PC-3 (cell line): ENCODE results near the gene TMEM54. TPM values are rescaled to one million over a fixed set of nuclear protein-coding genes. Genes with fewer than 3 reads are reported as not detected.

Experiments used
- ATAC-seq: fragments of 200-7000 bp; cut with Tn5 transposase; 2 replicates; pipeline ENCODE4 v1.9.1; 2020; ENCODE audit warnings: mild to moderate bottlenecking, moderate library complexity
- BruUV-seq: library from RNA; stranded (reverse); fragments of 400-500 nt; replicated peaks from 2 replicates; lab custom pipeline; 2021; lab: Mats Ljungman, UMichigan
- CTCF ChIA-PET: fragments of 300-600 bp; sonication (Branson Sonifier 250); formaldehyde crosslinking; loops from one replicate; lab custom pipeline; 2022; ENCODE audit warnings: antibody characterized with exemption; lab: Charles Lee
- POLR2A ChIA-PET: fragments of 300-600 bp; sonication (Branson Sonifier 250); formaldehyde crosslinking; loops from one replicate; lab custom pipeline; 2022; ENCODE audit warnings: antibody characterized with exemption; ENCODE audit not compliant: unreplicated experiment; lab: Charles Lee
- DNase-seq: peaks from one replicate; pipeline ENCODE4 v3.0.0-alpha.2; 2015
- H2AFZ ChIP-seq: fragments of 300-600 bp; sonication (generic); 2 replicates; pipeline ENCODE4 v1.6.0; 2016; ENCODE audit warnings: antibody characterized with exemption, low read length
- H3F3A ChIP-seq: fragments of 300-600 bp; sonication (generic); one replicate; pipeline ENCODE4 v1.6.0; 2017; ENCODE audit warnings: antibody characterized with exemption, low read length, control low read depth, mild to moderate bottlenecking; ENCODE audit not compliant: unreplicated experiment
- H3K27ac ChIP-seq: fragments of 300-600 bp; sonication (generic); 2 replicates; pipeline ENCODE4 v1.5.1; 2016; ENCODE audit warnings: mild to moderate bottlenecking, low read length
- H3K27me3 ChIP-seq: fragments of 300-600 bp; sonication (generic); 2 replicates; pipeline ENCODE4 v1.6.1; 2016; ENCODE audit warnings: low read length, mixed read lengths
- H3K36me3 ChIP-seq: fragments of 300-600 bp; sonication (generic); 2 replicates; pipeline ENCODE4 v1.6.1; 2016; ENCODE audit warnings: low read depth, mixed run types, low read length, mixed read lengths
- H3K4me1 ChIP-seq: fragments of 300-600 bp; sonication (generic); 2 replicates; pipeline ENCODE4 v1.5.1; 2016; ENCODE audit warnings: low read length; ENCODE audit not compliant: insufficient read depth
- H3K4me2 ChIP-seq: fragments of 300-600 bp; sonication (generic); 2 replicates; pipeline ENCODE4 v1.6.0; 2016; ENCODE audit warnings: low read length
- H3K4me3 ChIP-seq: fragments of 300-600 bp; sonication (generic); 2 replicates; pipeline ENCODE4 v1.5.1; 2016; ENCODE audit warnings: mild to moderate bottlenecking, low read length, mixed read lengths
- H3K79me2 ChIP-seq: fragments of 300-600 bp; sonication (generic); 2 replicates; pipeline ENCODE4 v1.6.1; 2017; ENCODE audit warnings: low read length, mixed read lengths
- H3K9ac ChIP-seq: fragments of 300-600 bp; sonication (generic); 2 replicates; pipeline ENCODE4 v1.6.0; 2016; ENCODE audit warnings: mild to moderate bottlenecking, low read length
- H3K9me2 ChIP-seq: fragments of 300-600 bp; sonication (generic); replicated peaks from 2 replicates; pipeline ENCODE4 v1.6.1; 2016; ENCODE audit warnings: mixed run types, low read length, mixed read lengths
- H3K9me3 ChIP-seq: fragments of 300-600 bp; sonication (generic); 2 replicates; pipeline ENCODE4 v1.6.1; 2016; ENCODE audit warnings: low read length, mixed read lengths
- H4K20me1 ChIP-seq: fragments of 300-600 bp; sonication (generic); 2 replicates; pipeline ENCODE4 v1.6.1; 2016; ENCODE audit warnings: low read length, mixed read lengths
- EZH2 ChIP-seq: fragments of 300-600 bp; sonication (generic); IDR thresholded peaks from one replicate; pipeline ENCODE4 v1.6.1; 2017; ENCODE audit warnings: antibody characterized with exemption, mild to moderate bottlenecking, low read length; ENCODE audit not compliant: unreplicated experiment
- EZH2phosphoT487 ChIP-seq: fragments of 300-600 bp; sonication (generic); IDR thresholded peaks from 2 replicates; pipeline ENCODE4 v1.6.1; 2018; ENCODE audit warnings: mild to moderate bottlenecking, antibody characterized with exemption, low read length, borderline replicate concordance
- intact Hi-C: fragments of 100-400 bp; cut with micrococcal nuclease; formaldehyde crosslinking; loops from 2 replicates; pipeline ENCODE4 v1.9.0; 2023
- total RNA-seq: library from RNA; depleted of rRNA; stranded (reverse); fragments of >200 nt; gene quantifications from 2 replicates; pipeline ENCODE4 v1.2.3, GENCODE V29; 2014
- TF ChIP-seq, protein P1 (sequence below): fragments of 300-600 bp; sonication (generic); conservative IDR thresholded peaks from 2 replicates; pipeline ENCODE4 v1.5.1; 2017; ENCODE audit warnings: antibody characterized with exemption, low read depth, mild to moderate bottlenecking, low read length

Gene TMEM54
- total RNA-seq, 1 experiment from 2014 or later, result 175 TPM

- CTCF ChIA-PET, result no interaction called here
- no peak overlapping the region for H3K9ac ChIP-seq
- no peaks in the 10 kb centered on the region for H3K9me3 ChIP-seq
- H3K79me2 ChIP-seq, result no peaks in the 10 kb centered on the region
- H2AFZ ChIP-seq, result no peak overlapping the region
- H3K4me2 ChIP-seq, result no peak overlapping the region
- BruUV-seq, result no TSS peak
- H3K4me3 ChIP-seq, result no peak overlapping the region
- H3K27ac ChIP-seq, result no peak overlapping the region
- POLR2A ChIA-PET, result no interaction called here
- H4K20me1 ChIP-seq, result no peaks in the 10 kb centered on the region
- no peak for DNase-seq
- intact Hi-C loops, result no loop called here
- TF ChIP-seq EZH2, result no peak
- no peak for TF ChIP-seq EZH2phosphoT487
- H3F3A ChIP-seq, result no peaks in the 10 kb centered on the region
- no peaks in the 10 kb centered on the region for H3K9me2 ChIP-seq
- no peaks in the 10 kb centered on the region for H3K27me3 ChIP-seq
- no peaks in the 10 kb centered on the region for H3K36me3 ChIP-seq
- no peak for ATAC-seq
- H3K4me1 ChIP-seq, result no peaks in the 10 kb centered on the region
Observed at GRCh38 chr1:32861904-32862695, 39.1 kb downstream of the TMEM54 start.

- no peaks in the 10 kb centered on the region for H3K9me2 ChIP-seq
- H3K4me2 ChIP-seq, result no peak overlapping the region
- peaks cover 4% of the 10 kb centered on the region; the same call in 1 of the 2 replicates for H3K36me3 ChIP-seq
- DNase-seq, result no peak
- H3K27me3 ChIP-seq, result no peaks in the 10 kb centered on the region
- ATAC-seq, result no peak
- no peak overlapping the region for H2AFZ ChIP-seq
- H3K79me2 ChIP-seq, result no peaks in the 10 kb centered on the region
- H4K20me1 ChIP-seq, result no peaks in the 10 kb centered on the region
- POLR2A ChIA-PET, result no interaction called here
- TF ChIP-seq EZH2 (no peak), EZH2phosphoT487 (no peak)
- TF ChIP-seq, protein P1, sequence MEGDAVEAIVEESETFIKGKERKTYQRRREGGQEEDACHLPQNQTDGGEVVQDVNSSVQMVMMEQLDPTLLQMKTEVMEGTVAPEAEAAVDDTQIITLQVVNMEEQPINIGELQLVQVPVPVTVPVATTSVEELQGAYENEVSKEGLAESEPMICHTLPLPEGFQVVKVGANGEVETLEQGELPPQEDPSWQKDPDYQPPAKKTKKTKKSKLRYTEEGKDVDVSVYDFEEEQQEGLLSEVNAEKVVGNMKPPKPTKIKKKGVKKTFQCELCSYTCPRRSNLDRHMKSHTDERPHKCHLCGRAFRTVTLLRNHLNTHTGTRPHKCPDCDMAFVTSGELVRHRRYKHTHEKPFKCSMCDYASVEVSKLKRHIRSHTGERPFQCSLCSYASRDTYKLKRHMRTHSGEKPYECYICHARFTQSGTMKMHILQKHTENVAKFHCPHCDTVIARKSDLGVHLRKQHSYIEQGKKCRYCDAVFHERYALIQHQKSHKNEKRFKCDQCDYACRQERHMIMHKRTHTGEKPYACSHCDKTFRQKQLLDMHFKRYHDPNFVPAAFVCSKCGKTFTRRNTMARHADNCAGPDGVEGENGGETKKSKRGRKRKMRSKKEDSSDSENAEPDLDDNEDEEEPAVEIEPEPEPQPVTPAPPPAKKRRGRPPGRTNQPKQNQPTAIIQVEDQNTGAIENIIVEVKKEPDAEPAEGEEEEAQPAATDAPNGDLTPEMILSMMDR, result no peak
- intact Hi-C loops, result no loop called here
- no TSS peak for BruUV-seq
- H3K9me3 ChIP-seq, result no peaks in the 10 kb centered on the region
- no peaks in the 10 kb centered on the region for H3F3A ChIP-seq
- no peak overlapping the region for H3K27ac ChIP-seq
- H3K9ac ChIP-seq, result no peak overlapping the region
- H3K4me1 ChIP-seq, result no peaks in the 10 kb centered on the region
- H3K4me3 ChIP-seq, result no peak overlapping the region
- CTCF ChIA-PET, result no interaction called here
Observed at GRCh38 chr1:32860566-32860965, 40.6 kb downstream of the TMEM54 start.

DNA sequence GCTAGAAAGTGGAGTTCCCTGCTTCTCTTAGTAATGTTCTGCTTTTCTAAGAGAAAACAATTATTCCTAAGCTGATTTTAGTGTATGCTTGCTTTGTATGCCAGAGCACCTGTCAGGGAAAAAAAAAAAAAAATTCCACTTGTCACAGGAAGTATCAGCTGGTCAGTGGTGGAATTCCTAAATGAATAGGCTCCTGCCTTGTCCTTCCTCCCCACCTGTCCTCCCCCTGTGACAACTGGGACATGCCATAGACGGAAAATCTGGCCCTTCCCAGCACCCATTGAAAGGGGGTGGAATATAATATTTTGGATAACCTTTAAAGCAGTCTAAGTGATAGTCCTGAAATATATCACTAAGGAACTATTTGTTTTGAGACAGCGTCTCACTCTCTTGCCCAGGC, 41.3 kb downstream of the TMEM54 start:
- no peak overlapping the region for H3K9ac ChIP-seq
- no peak overlapping the region for H3K27ac ChIP-seq
- DNase-seq (no peak), ATAC-seq (no peak)
- H3K4me1 ChIP-seq, result no peaks in the 10 kb centered on the region
- TF ChIP-seq EZH2phosphoT487, result no peak
- TF ChIP-seq, protein P1, result no peak
- no peak overlapping the region for H3K4me2 ChIP-seq
- H3K9me2 ChIP-seq, result no peaks in the 10 kb centered on the region
- no peaks in the 10 kb centered on the region for H3K9me3 ChIP-seq
- intact Hi-C loops, result no loop called here
- no peak overlapping the region for H2AFZ ChIP-seq
- peaks cover 4% of the 10 kb centered on the region; the same call in 1 of the 2 replicates for H3K36me3 ChIP-seq
- no peaks in the 10 kb centered on the region for H3K27me3 ChIP-seq
- ChIA-PET CTCF (no interaction called here), POLR2A (no interaction called here)
- no peaks in the 10 kb centered on the region for H4K20me1 ChIP-seq
- no peaks in the 10 kb centered on the region for H3K79me2 ChIP-seq
- no TSS peak for BruUV-seq
- no peaks in the 10 kb centered on the region for H3F3A ChIP-seq
- H3K4me3 ChIP-seq, result no peak overlapping the region
